GM19452 (cell line): ENCODE measurements around the gene METAP2.

Source experiments
- ATAC-seq: cut with Tn5 transposase; IDR thresholded peaks from one replicate; pipeline ENCODE4 v1.9.1; 2021; ENCODE audit not compliant: unreplicated experiment

METAP2 gene

GRCh38 chr12:95509300-95509699 is 35.3 kb downstream of the METAP2 start:
- no peak for ATAC-seq

GRCh38 chr12:95511977-95512376 is 38.0 kb downstream of the METAP2 start:
- ATAC-seq, result no peak

- ATAC-seq, result no peak
Measured at GRCh38 chr12:95513599-95513998, 39.6 kb downstream of the METAP2 start.

GRCh38 chr12:95515197-95515596 is 41.2 kb downstream of the METAP2 start:
- ATAC-seq, result no peak

- no peak for ATAC-seq
Measured at GRCh38 chr12:95516757-95517156, 42.8 kb downstream of the METAP2 start.

GRCh38 chr12:95517246-95517645 is 43.3 kb downstream of the METAP2 start:
- no peak for ATAC-seq

- no peak for ATAC-seq
Measured at GRCh38 chr12:95518944-95519343, 45.0 kb downstream of the METAP2 start.

- no peak for ATAC-seq
Measured at GRCh38 chr12:95520816-95521215, 46.9 kb downstream of the METAP2 start.

- no peak for ATAC-seq
Measured at GRCh38 chr12:95522692-95523091, 48.7 kb downstream of the METAP2 start.

- ATAC-seq, result no peak
Measured at GRCh38 chr12:95528431-95528830, 54.5 kb downstream of the METAP2 start.

GRCh38 chr12:95529693-95530225 is 55.8 kb downstream of the METAP2 start:
- ATAC-seq, result no peak

- no peak for ATAC-seq
Measured at GRCh38 chr12:95532851-95533250, 58.9 kb downstream of the METAP2 start.

- ATAC-seq, result no peak
Measured at GRCh38 chr12:95533985-95534384, 60.0 kb downstream of the METAP2 start.

GRCh38 chr12:95538006-95538405 is 64.1 kb downstream of the METAP2 start:
- ATAC-seq, result no peak

- ATAC-seq, result no peak
Measured at GRCh38 chr12:95538656-95539055, 64.7 kb downstream of the METAP2 start.

- no peak for ATAC-seq
Measured at GRCh38 chr12:95541436-95541835, 67.5 kb downstream of the METAP2 start.

- no peak for ATAC-seq
Measured at GRCh38 chr12:95543305-95543704, 69.4 kb downstream of the METAP2 start.

- no peak for ATAC-seq
Measured at GRCh38 chr12:95544756-95545155, 70.8 kb downstream of the METAP2 start.

- ATAC-seq, result no peak
Measured at GRCh38 chr12:95545303-95545702, 71.4 kb downstream of the METAP2 start.

GRCh38 chr12:95545731-95546490 is 72.0 kb downstream of the METAP2 start:
- no peak for ATAC-seq

- ATAC-seq, result no peak
Measured at GRCh38 chr12:95546491-95546813, 72.5 kb downstream of the METAP2 start.

- no peak for ATAC-seq
Measured at GRCh38 chr12:95547522-95548055, 73.6 kb downstream of the METAP2 start.

GRCh38 chr12:95548056-95548538 is 74.1 kb downstream of the METAP2 start:
- no peak for ATAC-seq
